AG09319 (cell line): ENCODE results near the gene FARP2.

ENCODE experiments used
- DNase-seq: peaks from one replicate; pipeline ENCODE4 v3.0.0-alpha.2; 2010; ENCODE audit warnings: low read depth; ENCODE audit errors: extremely low read depth
- CTCF ChIP-seq: IDR thresholded peaks from 2 replicates; pipeline ENCODE4 v1.5.1; 2011; ENCODE audit warnings: low read depth, mild to moderate bottlenecking, inconsistent platforms, low read length, moderate library complexity

FARP2 gene

DNA sequence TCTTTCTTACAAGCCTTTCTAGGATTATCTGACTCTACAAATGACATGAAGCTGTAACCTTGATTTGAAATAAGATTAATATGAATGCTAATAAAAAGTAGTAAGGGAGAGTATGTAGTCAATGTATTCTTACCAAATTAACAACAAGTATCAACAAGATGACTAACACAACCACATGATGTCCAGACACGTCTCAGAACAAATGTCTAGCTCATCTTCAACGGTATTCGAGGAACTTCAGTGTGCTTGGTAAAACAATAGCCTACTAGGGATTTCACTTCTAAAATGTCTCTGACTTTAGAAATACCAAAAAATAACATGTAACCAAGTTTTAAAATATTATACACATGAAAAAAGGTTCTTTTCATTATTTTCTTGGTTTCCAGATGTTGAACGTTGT lies 44.0 kb upstream of the FARP2 start:
- TF ChIP-seq CTCF: no peak

GRCh38 chr2:241313543-241314095 lies 42.5 kb upstream of the FARP2 start:
- TF ChIP-seq CTCF: no peak
- no peak for DNase-seq

More for the DNA sequence above, 44.0 kb upstream of the FARP2 start:
- DNase-seq: no peak

- DNase-seq: peak; percentile 10
- no peak for TF ChIP-seq CTCF
These were observed 41.6 kb upstream of the FARP2 start for GRCh38 chr2:241314226-241315092.

DNA sequence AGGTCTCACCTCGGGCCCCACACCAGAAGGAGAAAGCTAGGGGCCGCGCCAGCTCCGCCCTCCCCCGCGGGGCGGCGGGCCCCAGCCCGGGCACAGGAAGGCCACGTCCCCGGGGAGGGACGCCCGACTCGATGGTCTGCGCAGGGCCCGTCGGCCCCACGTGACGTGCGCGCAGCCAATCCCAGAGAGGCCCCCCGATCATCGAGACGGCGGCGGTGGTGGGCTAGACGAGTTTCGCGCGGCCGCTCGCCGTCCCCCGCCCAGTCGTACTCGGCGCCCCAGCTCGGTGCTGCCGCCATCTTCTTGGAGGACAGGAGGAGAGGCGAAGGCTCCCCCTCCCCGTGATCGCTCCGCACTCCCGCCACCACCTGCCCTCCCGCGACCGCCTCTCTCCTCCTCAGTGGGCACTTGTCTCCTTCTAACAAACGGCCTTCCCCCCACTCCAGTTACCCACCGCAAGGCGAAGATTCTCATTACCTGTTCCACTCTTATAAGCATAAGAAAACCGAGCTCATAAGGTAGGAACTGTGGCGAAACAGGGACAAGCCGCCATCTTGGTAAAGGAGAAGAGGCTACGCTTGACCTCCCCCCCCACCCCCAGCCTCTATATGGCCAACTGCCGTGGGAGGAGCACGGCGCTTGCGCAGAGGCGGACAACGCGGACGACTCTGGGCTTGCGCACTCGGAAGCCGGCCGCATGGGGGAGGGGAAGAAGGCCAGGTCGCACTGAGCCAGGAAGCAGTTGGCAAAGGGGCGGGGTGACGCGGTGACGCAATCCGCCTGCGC lies 40.8 kb upstream of the FARP2 start, which contains the start of gene HDLBP:
TSS of gene HDLBP (minus strand) at position 580 of the 786 bp plus-strand sequence. CDS start 48,803 bp downstream, outside the sequence.
- TF ChIP-seq CTCF: peak; percentile 14
- peak; percentile 99 for DNase-seq

DNA sequence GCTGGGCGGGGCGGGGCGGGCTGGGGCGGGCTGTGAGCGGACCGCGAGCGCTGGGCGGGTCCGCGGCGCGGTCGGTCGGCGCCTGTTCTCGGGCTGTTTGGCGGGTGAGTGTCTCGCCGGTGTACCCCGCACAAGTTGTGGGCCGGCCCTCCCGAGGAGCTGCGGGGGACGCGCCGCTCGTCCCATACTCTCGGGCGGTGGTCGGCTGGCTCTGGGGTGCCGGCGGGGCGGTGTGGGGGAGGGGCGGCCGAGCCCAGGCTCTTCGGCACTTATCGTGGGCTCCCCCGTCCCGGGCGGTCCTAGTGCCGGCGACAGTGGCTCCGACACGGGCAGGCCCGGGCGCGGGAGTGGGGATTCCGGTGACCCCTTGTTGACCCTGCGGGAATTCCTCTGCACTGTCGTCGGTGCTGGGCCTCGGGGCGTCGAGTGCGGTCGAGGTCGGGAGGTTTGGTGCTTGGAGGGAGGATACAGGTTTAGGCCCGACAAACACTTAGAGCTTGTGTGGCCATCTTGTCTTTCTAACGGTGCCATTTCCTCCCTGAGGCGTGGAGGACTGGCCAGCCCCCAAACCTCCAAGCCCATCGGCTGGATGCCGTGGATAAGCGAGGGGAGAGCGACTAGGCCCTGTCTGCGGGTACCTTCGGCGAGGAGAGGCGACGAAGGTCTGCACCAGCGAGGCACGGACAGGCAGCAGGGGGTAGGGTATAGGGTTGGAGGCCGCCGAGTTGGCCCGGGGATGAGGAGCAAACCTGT lies 40.0 kb upstream of the FARP2 start, which contains the start of gene SEPTIN2:
TSS of gene SEPTIN2 (plus strand) at position 47 of the 753 bp plus-strand sequence. CDS start 8,308 bp downstream, outside the sequence.
- no peak for TF ChIP-seq CTCF

GRCh38 chr2:241316825-241317224 lies 39.3 kb upstream of the FARP2 start:
- no peak for DNase-seq
- no peak for TF ChIP-seq CTCF

More for the DNA sequence above, 40.0 kb upstream of the FARP2 start, which contains the start of gene SEPTIN2:
- DNase-seq: no peak
